COLO829 (cell line): ENCODE results near the gene GSPT1.

Experiments
- DNase-seq: peaks from one replicate; pipeline ENCODE4 v3.0.0; 2012; ENCODE audit warnings: low spot score

GSPT1 gene

GRCh38 chr16:11913425-11914079 is 2.2 kb downstream of the GSPT1 start:
- DNase-seq = no peak

DNA sequence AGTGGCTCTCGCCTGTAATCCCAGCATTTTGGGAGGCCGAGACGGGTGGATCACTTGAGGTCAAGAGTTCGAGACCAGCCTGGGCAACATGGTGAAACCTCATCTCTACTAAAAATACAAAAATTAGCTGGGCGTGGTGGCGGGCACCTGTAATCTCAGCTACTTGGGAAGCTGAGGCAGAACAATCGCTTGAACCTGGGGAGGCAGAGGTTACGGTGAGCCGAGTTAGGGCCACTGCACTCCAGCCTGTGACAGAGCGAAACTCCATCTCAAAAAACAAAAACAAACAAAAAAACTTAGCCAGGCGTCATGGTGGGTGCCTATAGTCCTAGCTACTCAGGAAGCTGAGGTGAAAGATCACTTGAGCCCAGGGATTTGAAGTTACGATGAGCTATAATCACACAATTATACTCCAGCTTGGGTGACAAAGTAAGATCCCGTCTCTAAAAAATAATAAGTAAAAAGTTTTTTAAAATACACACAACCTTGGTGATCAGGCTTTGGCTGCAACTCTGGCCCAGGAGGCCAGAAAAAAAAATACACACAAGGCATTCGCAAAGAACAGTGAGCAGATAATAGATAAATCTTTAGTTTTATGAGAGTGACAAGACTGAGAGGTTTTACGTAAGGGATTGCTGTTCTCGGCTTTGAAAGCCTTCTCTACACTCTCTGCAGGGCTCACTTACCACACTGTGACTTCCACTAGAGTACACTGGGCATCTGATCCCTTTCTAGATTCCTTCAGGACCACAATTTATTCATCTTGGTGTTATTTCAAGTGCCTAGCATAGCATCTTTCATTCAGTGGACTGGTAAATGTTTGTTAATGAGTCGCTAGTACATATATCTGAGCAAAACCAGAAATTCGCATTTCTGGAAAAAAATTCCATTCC is 5.9 kb downstream of the GSPT1 start:
- DNase-seq = no peak

DNA sequence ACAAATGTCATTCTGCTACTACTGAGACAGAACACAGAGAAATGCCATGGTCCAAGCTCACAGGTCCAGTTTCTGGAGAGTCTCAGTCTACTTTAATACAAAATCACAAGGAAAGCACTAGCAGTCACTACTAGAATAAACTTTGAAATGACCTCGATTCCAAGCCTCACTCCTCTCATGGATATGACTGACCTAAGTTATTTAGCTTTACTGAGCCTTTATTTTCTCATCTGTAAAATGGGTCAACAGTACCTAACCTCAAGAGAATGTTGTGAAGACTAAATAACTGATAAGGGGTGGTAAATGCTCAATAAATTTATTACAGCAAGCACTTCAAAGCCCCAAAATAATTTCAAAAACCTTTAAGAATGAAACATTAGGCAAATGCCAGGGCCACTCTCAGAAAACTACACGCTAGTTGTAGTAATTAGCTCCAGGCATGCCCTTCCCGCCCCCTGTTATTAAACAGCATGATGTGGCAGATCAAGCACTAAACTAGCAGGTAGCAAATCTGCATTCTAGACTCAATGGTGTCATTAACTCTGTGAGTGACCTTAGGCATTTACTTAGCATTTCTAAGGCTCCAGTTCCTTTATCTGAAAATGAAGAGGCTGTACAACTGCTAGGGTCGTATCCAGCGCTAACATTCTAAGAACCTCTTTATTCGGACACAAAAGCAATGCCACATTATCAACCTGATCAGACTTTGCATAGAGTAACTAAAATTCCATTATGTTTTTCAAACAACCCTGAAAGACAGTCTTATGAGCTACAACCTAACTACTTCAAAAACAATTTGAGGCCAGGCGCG is 8.4 kb downstream of the GSPT1 start:
- DNase-seq = no peak

DNA sequence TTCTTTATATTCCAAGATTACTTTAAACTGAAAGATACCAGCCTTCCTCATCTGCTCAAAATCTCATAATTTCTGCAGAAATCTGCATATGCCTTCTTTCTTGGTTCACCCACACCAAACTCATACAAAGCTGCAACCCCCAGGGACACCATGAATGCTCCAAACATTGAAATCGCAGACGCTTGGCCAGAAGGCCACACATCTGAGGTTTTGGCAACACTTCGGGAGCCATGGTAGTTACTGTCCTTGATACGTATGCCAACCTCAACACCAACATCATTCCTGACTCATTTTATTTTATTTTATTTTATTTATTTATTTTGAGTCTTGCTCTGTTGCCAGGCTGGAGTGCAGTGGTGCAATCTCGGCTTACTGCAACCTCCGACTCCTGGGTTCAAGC is 11.8 kb downstream of the GSPT1 start:
- no peak for DNase-seq

DNA sequence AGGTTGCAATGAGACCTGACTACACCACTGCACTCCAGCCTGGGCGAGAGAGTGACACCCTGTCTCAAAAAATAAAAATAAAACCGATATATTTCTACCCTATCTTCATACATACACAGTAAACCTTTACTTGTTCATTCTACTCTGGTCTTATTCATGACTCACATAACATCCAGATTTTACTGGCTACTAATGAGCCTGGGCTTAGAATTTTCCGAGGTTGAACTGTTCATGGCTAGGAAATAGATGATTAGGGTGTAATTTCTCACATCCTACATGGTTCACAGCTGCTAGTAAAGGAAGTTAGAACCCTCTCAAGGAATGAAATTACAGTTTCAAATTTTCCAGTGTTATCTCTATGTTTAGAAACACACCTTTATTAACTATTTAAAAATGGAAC is 14.7 kb downstream of the GSPT1 start:
- no peak for DNase-seq

DNA sequence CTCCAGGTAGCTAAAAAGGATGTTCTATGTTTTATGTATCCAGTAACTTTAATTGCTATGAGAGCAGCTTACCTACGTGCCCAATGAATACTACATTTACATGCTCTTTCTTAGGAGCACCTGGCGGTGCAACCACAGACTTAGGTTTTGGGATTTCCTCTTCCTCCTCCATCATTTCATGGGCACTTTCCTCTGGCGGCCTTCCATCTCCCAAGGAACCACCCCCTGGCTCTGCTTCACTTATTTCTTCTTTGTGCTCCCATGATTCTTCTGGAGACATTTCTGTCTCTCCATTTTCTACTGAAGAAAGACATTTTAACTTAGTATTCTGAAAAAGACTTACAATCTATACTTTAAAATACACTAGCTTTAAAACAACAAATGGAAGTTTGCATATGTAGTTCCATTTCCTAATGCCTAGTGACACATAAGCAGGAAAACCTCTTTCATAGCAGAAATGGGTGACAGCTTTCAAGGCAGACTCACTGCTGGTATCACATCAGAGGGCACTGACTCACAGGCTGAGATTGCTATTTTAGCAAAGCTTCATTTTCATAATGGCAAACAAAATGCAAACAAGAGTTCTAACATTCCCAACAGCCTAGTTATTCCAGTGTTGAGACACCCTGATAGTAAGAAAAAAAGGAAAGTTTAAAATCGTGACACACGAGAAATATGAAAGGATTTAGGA is 19.1 kb downstream of the GSPT1 start:
- no peak for DNase-seq

DNA sequence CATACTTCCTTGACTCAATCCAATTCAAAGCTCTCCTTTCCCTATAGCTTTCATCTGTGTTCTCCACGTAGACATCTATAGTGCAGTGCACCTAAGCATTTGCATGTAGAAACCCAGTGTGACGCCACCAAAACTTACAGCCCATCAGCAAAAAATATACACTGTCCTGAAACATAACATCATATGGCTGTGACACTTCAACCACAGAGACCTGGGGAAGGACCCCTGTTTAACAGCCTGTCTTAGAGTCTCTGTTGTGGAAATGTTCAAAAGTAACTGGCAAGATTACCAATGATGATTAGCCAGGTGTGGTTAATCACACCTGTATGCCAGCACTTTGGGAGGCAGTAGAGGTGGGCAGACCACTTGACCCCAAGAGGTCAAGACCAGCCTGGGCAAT is 22.2 kb downstream of the GSPT1 start:
- no peak for DNase-seq

DNA sequence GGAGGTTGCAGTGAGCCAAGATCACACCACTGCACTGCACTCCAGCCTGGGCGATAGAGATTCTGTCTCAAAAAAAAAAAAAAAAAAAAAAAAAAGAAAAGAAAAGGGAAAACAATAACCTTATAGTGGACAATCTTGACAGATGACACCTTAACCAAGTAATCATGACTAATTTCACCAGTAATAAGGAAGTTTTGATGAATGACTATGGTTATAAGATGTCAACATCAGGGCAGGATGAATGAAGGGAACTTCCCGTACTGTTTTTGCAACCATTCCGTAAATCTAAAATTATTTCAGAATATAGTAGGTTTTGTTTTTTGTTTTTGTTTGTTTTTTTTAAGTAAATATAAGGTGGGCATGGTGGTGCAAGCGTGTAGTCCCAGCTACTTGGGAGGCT is 23.0 kb downstream of the GSPT1 start:
- no peak for DNase-seq

DNA sequence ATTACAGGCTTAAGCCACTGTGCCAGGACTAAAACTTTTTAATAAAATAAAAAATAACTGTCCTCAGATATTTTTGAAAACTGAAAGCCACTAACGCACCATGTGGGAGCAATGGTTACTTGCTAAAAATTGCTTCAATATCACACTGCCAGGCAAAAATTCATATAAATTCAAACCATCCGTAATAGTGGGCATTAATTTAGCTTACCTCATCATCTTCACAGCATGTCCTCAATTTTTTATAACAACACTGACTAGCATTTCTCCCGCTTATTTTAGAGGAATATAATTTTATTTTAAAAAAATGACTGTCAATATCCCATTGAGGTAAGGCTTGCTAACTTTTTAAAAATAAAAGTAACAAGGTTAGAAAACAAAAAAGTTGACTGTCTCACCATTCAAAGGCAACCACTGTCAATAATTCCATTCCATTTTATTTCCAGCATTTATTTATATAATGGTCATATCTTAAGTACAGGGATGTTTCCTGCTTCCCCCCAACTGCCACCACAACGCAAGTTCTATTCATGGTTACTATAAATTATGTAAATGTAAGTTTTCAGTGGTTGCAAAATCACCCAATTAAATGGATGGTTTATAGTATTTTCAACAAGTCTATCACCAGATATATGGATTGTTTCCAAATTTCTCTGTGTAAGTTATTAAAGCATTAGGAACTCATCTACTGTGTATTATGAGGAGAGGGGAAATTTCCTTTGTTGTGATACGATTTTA is 25.4 kb downstream of the GSPT1 start:
- no peak for DNase-seq

DNA sequence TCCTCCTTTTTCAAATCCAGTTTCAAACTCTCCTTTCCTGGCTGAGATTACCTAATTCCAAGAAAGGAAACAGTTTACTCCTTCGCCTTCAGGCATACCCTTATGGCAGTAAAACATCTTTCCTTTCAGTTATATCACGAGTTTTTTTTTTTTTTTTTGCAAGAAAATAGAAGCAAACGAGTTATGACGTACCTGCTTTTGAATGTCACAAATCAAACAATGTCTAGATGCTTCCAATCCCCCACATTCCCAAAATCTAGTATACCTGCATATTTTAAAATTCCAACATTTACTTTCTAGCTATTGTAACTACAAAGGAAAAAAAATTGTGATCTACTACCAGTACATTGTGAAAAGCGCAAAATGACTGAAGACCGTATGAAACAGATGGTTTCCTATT is 28.9 kb downstream of the GSPT1 start:
- DNase-seq = no peak

DNA sequence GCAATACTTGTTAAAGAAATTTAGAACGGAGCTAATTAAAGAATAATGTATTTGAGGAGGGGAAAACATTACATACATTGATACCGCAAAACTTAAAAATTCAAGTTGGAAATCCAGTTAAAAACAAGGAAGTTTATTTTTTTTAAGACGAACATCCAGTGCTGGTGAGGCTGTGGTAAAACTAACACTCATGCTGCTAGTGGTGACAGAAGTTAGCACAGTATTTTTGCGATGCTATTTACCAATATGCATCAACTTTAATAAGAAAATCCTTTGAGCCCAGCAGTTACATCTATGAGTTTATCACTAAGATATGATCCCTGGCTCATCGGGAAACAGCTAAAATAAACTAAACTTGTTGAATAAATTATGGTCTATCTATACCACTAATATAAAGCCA is 31.7 kb downstream of the GSPT1 start:
- no peak for DNase-seq

GRCh38 chr16:11880007-11880406 is 35.7 kb downstream of the GSPT1 start:
- no peak for DNase-seq

DNA sequence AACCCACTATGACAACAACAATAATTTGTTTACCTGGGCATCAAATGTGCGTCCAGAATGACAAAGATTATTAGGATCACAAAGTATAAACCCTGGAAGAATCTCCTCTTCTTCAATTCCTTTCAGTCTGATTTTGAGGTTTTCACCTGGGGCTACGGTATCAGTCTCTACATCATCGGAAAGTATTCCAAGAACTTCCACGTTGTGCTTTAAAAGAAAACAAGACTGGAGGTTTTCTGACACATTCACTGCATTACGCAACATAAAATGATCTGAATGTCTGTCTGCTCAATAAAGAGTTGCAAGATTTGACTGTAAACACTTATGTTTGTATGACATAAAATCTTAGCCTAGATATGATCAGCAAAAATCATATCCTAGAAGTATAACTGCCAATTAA is 38.4 kb downstream of the GSPT1 start:
- no peak for DNase-seq

DNA sequence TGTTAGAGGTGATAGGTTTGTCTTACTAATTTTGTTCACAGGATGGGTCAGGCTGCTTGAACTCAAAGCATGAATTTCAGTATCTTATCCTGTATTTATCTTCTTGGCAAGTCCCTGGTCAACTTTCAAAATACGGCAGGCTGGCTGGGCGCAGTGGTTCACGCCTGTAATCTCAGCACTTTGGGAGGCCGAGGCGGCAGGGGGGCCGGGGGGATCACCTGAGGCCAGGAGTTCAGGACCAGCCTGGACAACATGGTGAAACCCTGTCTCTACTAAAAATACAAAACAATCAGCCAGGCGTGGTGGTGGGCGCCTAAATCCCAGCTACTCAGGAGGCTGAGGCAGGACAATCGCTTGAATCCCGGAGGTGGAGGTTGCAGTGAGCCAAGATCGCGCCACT is 39.5 kb downstream of the GSPT1 start:
- no peak for DNase-seq

DNA sequence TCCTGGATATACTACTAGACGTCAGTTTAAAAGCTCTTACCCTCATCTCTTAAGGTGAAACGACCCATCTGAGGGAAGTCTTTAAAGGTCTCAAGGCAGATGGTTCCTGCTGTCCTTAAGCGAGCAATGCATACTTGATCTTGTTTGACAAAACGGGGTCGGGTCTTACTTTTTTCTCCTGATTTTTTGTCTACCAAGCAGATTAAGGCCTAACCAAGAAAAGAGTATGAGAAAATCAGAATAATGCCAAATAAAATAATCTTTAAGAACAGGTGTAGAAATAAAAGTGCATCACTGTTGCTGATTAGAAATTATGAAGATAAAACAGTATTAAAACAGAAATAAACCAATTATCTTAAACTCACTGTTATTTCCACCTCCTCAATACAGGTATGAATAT is 40.0 kb downstream of the GSPT1 start:
- no peak for DNase-seq

- DNase-seq = no peak
These were observed 44.6 kb downstream of the GSPT1 start for GRCh38 chr16:11871193-11871592.

GRCh38 chr16:11870399-11870798 is 45.4 kb downstream of the GSPT1 start:
- no peak for DNase-seq

- DNase-seq = no peak
These were observed 46.2 kb downstream of the GSPT1 start for GRCh38 chr16:11869353-11870228.

DNA sequence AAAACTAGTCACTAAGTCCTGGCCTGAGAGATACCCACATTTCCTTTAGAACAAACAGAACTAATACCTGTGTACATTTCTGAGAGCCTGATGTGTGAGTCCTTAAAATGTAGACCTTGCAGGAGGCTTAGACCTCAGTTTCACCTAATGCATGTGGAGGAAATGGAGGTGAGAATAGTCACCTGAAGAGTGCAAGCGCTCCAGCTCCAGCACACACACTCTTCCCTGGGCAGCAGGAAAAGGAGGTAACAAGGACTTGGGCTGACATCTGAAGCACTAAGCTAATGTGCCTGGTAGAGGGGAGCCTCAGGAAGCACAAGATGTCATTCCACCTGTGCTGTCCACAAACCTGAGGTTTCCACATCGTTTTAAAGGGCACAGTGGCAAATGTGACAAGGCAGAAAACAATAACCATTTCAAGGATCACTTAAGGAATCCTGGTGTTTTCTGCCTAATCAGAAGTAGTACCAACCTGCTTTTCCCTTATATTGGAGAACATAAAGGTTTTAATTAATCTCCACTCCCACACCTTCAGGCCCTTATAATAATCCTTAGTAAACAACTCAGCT is 47.3 kb downstream of the GSPT1 start:
- no peak for DNase-seq

GRCh38 chr16:11862489-11862888 is 53.3 kb downstream of the GSPT1 start:
- DNase-seq = no peak
